ENCODE data around the gene SMIM1. TPM values are rescaled to one million over a fixed set of nuclear protein-coding genes. Genes with fewer than 3 reads are reported as not detected.

Gene SMIM1
- total and polyA plus RNA-seq, 9 of the 15 experiments (the other 6 are each of a cell fraction or from before 2014, with no cell fraction given) = 2.3 to 125 (median 24.3) TPM

- TF ChIP-seq ZNF140 (CRISPR knock-in tag; IDR thresholded peaks at IDR 0.05) (no peak), DMBX1 (CRISPR knock-in tag; IDR thresholded peaks at IDR 0.05; ENCODE audit: borderline replicate concordance) (peak; percentile 44; the same call in 1 of the 2 replicates), ELK3 (CRISPR knock-in tag; IDR thresholded peaks at IDR 0.05) (no peak), TAF15 (IDR thresholded peaks at IDR 0.05; ENCODE audit: low read depth, low read length) (no peak), MAX (CRISPR knock-in tag; IDR thresholded peaks at IDR 0.05) (no peak), COPS2 (conservative IDR thresholded peaks at IDR 0.05) (no peak), YY1 (IDR thresholded peaks at IDR 0.05; ENCODE audit: borderline replicate concordance in 1 of 3, control insufficient read depth in 1 of 3, extremely low read depth in 1 of 3, insufficient read depth in 3 of 3, insufficient read length in 1 of 3, insufficient replicate concordance in 2 of 3, low read depth in 1 of 3, low read length in 2 of 3) (no peak), PML (IDR thresholded peaks at IDR 0.05; ENCODE audit: low read length) (peak; percentile 74), FOXA3 (CRISPR knock-in tag; conservative IDR thresholded peaks at IDR 0.05 in 1 of 2, IDR thresholded peaks at IDR 0.05 in 1 of 2) (no peak), MXD1 (CRISPR knock-in tag; IDR thresholded peaks at IDR 0.05; ENCODE audit: borderline replicate concordance, poor library complexity, severe bottlenecking) (no peak), MTA1 (IDR thresholded peaks at IDR 0.05; ENCODE audit: borderline replicate concordance) (no peak; the same call in 1 of the 2 replicates), CBFA2T2 (conservative IDR thresholded peaks at IDR 0.05) (peak; percentile 97), CEBPZ (IDR thresholded peaks at IDR 0.05; ENCODE audit: borderline replicate concordance, low read depth, low read length) (no peak), ZNF696 (CRISPR knock-in tag; conservative IDR thresholded peaks at IDR 0.05) (no peak), HOXB6 (CRISPR knock-in tag; IDR thresholded peaks at IDR 0.05; ENCODE audit: borderline replicate concordance) (no peak), ZBTB26 (CRISPR knock-in tag; IDR thresholded peaks at IDR 0.05) (no peak), BRF1 (IDR thresholded peaks at IDR 0.05; ENCODE audit: borderline replicate concordance, extremely low read depth, insufficient read length) (no peak), SAFB2 (IDR thresholded peaks at IDR 0.05; ENCODE audit: borderline replicate concordance, low read depth, low read length, severe bottlenecking) (no peak)
These were observed 2.5 kb downstream of the SMIM1 start (continued) for GRCh38 chr1:3774946-3775489.
